Measurements from ENCODE around the gene HSD17B1.
"Not testable (repeated sequence)": the region's sequence is repeated elsewhere in the genome, so short reads cannot be mapped to it uniquely, and the experiment has no call there.

Gene HSD17B1

GRCh38 chr17:42552736-42553135 is at the start of gene HSD17B1:
Gene HSD17B1, plus strand, starts transcription at chr17:42552923. Its CDS starts 11 bp downstream, at chr17:42552934.
- not testable (repeated sequence) for DNase-seq; H3F3A ChIP-seq (ENCODE audit: insufficient read depth, low read length); H3K79me2 ChIP-seq (ENCODE audit: low read length); H2AFZ ChIP-seq (ENCODE audit: low read length); H3K4me3 ChIP-seq (ENCODE audit: low read length); H3K9me3 ChIP-seq (replicated peaks; ENCODE audit: insufficient read depth, low read length); H3K9ac ChIP-seq (ENCODE audit: low read length); H3K36me3 ChIP-seq (replicated peaks; ENCODE audit: insufficient read depth, low read length); H3K4me1 ChIP-seq (ENCODE audit: low read length); H3K27ac ChIP-seq (ENCODE audit: low read length); H3K9me2 ChIP-seq (replicated peaks; ENCODE audit: insufficient read depth, low read length); H4K20me1 ChIP-seq (ENCODE audit: insufficient read depth, low read length); H3K27me3 ChIP-seq (replicated peaks; ENCODE audit: insufficient read depth, low read length)
- H3K4me2 ChIP-seq (ENCODE audit: low read depth, low read length) = peak within 1 kb of the TSS; percentile 83; the same call in 1 of the 2 replicates

GRCh38 chr17:42502926-42503325 is 49.8 kb upstream of the HSD17B1 start:
- Histone ChIP-seq H3K9ac (ENCODE audit: low read length) (no peak overlapping the region), H3K36me3 (replicated peaks; ENCODE audit: insufficient read depth, low read length) (peaks cover 19% of the 10 kb centered on the region), H3K79me2 (ENCODE audit: low read length) (no peaks in the 10 kb centered on the region), H3K4me2 (ENCODE audit: low read depth, low read length) (no peak overlapping the region), H3K27me3 (replicated peaks; ENCODE audit: insufficient read depth, low read length) (no peaks in the 10 kb centered on the region), H3K9me3 (replicated peaks; ENCODE audit: insufficient read depth, low read length) (no peaks in the 10 kb centered on the region), H2AFZ (ENCODE audit: low read length) (no peak overlapping the region), H4K20me1 (ENCODE audit: insufficient read depth, low read length) (no peaks in the 10 kb centered on the region), H3K4me3 (ENCODE audit: low read length) (no peak overlapping the region), H3K9me2 (replicated peaks; ENCODE audit: insufficient read depth, low read length) (no peaks in the 10 kb centered on the region), H3K4me1 (ENCODE audit: low read length) (no peaks in the 10 kb centered on the region), H3K27ac (ENCODE audit: low read length) (no peak overlapping the region), H3F3A (ENCODE audit: insufficient read depth, low read length) (no peaks in the 10 kb centered on the region)
- no peak for DNase-seq
- no peak for TF ChIP-seq CTCF (IDR thresholded peaks at IDR 0.05; ENCODE audit: low read length)
- TF ChIP-seq EZH2 (optimal IDR thresholded peaks at IDR 0.05; ENCODE audit: low read depth, low read length) = no peak
- TF ChIP-seq EZH2phosphoT487 (IDR thresholded peaks at IDR 0.05; ENCODE audit: low read length) = no peak

- Histone ChIP-seq H3K9ac (ENCODE audit: low read length) (no peak overlapping the region), H3K9me3 (replicated peaks; ENCODE audit: insufficient read depth, low read length) (no peaks in the 10 kb centered on the region), H3K36me3 (replicated peaks; ENCODE audit: insufficient read depth, low read length) (peaks cover 5% of the 10 kb centered on the region; the same call in 1 of the 2 replicates)
Measured at GRCh38 chr17:42507671-42508070, 45.1 kb upstream of the HSD17B1 start.

GRCh38 chr17:42508426-42509165 is 44.1 kb upstream of the HSD17B1 start:
- no peaks in the 10 kb centered on the region for H3K9me2 ChIP-seq (replicated peaks; ENCODE audit: insufficient read depth, low read length)
- no peaks in the 10 kb centered on the region for H3K4me1 ChIP-seq (ENCODE audit: low read length)
- H3K4me3 ChIP-seq (ENCODE audit: low read length) = no peak overlapping the region
- H3K36me3 ChIP-seq (replicated peaks; ENCODE audit: insufficient read depth, low read length) = peaks cover 5% of the 10 kb centered on the region; the same call in 1 of the 2 replicates
- no peaks in the 10 kb centered on the region for H3K9me3 ChIP-seq (replicated peaks; ENCODE audit: insufficient read depth, low read length)
- no peaks in the 10 kb centered on the region for H3F3A ChIP-seq (ENCODE audit: insufficient read depth, low read length)
- no peak for TF ChIP-seq EZH2 (optimal IDR thresholded peaks at IDR 0.05; ENCODE audit: low read depth, low read length)
- no peak for TF ChIP-seq EZH2phosphoT487 (IDR thresholded peaks at IDR 0.05; ENCODE audit: low read length)
- no peak for TF ChIP-seq CTCF (IDR thresholded peaks at IDR 0.05; ENCODE audit: low read length)
- no peaks in the 10 kb centered on the region for H4K20me1 ChIP-seq (ENCODE audit: insufficient read depth, low read length)
- no peak for DNase-seq
- H3K79me2 ChIP-seq (ENCODE audit: low read length) = no peaks in the 10 kb centered on the region
- no peak overlapping the region for H3K4me2 ChIP-seq (ENCODE audit: low read depth, low read length)
- H3K27ac ChIP-seq (ENCODE audit: low read length) = no peak overlapping the region
- H3K27me3 ChIP-seq (replicated peaks; ENCODE audit: insufficient read depth, low read length) = no peaks in the 10 kb centered on the region
- no peak overlapping the region for H3K9ac ChIP-seq (ENCODE audit: low read length)
- no peak overlapping the region for H2AFZ ChIP-seq (ENCODE audit: low read length)

More at GRCh38 chr17:42507671-42508070, 45.1 kb upstream of the HSD17B1 start:
- Histone ChIP-seq H2AFZ (ENCODE audit: low read length) (no peak overlapping the region), H3K27ac (ENCODE audit: low read length) (no peak overlapping the region), H3F3A (ENCODE audit: insufficient read depth, low read length) (no peaks in the 10 kb centered on the region), H3K4me1 (ENCODE audit: low read length) (no peaks in the 10 kb centered on the region), H3K79me2 (ENCODE audit: low read length) (no peaks in the 10 kb centered on the region), H3K9me2 (replicated peaks; ENCODE audit: insufficient read depth, low read length) (no peaks in the 10 kb centered on the region), H3K4me3 (ENCODE audit: low read length) (no peak overlapping the region), H3K27me3 (replicated peaks; ENCODE audit: insufficient read depth, low read length) (no peaks in the 10 kb centered on the region), H3K4me2 (ENCODE audit: low read depth, low read length) (no peak overlapping the region), H4K20me1 (ENCODE audit: insufficient read depth, low read length) (no peaks in the 10 kb centered on the region)
- TF ChIP-seq EZH2 (optimal IDR thresholded peaks at IDR 0.05; ENCODE audit: low read depth, low read length) = no peak
- no peak for DNase-seq
